Activated CD8-positive, alpha-beta memory T cell treated with anti-CD3 and anti-CD28 coated beads, Interleukin-2, amount 50 U/mL, for 24 hours (primary cell): ENCODE measurements around the gene SPAAR.
"Not testable (repeated sequence)": the region's sequence is repeated elsewhere in the genome, so short reads cannot be mapped to it uniquely, and the experiment has no call there.

Experiments
- DNase-seq: peaks from one replicate; pipeline ENCODE4 v3.0.0-alpha.2; 2020; ENCODE audit errors: extremely low read depth

The SPAAR gene

GRCh38 chr9:35904338-35904737, 5.0 kb upstream of the SPAAR start:
- no peak for DNase-seq

DNA sequence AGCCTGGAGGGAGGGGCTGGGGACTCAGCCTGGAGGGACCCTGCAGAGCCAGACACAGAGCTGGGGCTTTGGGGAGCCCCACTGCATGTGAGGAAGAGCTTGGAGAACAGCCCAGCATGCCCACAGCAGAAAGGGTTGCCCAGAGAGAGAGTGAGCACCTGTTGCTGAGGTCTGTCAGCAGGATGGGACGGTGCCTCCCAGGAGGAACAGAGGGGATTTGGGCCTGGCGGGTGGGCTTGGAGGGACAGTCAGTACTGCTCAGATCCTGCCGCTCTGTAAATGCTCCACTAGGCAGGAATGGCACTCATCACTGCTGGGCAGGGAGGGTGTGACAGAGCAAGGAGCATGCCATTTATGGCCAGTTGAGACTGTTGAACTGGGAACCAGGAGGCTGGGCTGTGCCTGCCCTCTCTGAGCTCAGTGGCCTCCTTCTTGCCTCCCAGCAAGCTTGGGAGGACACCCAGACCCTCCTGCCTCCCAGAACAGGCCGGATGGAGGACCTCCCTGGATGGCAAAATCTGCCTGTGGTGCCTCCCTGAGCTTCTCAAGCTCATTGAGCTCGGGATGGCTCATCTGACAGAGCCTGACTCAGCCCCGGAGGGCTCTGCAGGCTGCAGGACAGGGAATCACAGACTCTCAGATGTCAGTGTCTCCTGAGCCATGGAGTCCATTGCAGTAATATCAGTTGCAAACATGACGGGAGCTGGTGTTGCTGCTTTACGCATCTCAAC, 4.1 kb upstream of the SPAAR start:
- DNase-seq, result no peak

DNA sequence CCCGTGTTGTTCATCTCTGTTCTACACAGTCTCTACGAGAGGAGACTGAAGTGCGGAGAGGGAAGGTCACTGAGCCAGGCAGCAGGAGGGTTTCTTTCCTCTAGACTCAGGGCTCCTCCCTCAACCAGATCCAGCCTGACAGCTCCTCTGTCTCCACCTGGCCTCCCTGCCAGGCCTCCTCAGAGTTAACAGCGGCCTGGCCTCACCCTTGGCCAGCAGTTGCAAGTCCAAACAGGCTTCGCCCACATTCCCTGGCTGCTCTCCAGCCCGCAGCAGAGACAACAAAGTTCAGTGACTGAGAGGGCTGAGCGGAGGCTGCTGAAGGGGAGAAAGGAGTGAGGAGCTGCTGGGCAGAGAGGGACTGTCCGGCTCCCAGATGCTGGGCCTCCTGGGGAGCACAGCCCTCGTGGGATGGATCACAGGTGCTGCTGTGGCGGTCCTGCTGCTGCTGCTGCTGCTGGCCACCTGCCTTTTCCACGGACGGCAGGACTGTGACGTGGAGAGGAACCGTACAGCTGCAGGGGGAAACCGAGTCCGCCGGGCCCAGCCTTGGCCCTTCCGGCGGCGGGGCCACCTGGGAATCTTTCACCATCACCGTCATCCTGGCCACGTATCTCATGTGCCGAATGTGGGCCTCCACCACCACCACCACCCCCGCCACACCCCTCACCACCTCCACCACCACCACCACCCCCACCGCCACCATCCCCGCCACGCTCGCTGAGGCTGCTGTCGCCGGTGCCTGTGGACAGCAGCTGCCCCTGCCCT, 3.2 kb upstream of the SPAAR start, which contains the start of gene HRCT1:
Gene HRCT1 (plus strand): TSS at position 291 of the 768 bp plus-strand sequence. CDS start 86 bp downstream, at position 377.
- no peak for DNase-seq

GRCh38 chr9:35906923-35907699, 2.2 kb upstream of the SPAAR start:
- no peak for DNase-seq

GRCh38 chr9:35907711-35908503, 1.4 kb upstream of the SPAAR start:
- no peak for DNase-seq

DNA sequence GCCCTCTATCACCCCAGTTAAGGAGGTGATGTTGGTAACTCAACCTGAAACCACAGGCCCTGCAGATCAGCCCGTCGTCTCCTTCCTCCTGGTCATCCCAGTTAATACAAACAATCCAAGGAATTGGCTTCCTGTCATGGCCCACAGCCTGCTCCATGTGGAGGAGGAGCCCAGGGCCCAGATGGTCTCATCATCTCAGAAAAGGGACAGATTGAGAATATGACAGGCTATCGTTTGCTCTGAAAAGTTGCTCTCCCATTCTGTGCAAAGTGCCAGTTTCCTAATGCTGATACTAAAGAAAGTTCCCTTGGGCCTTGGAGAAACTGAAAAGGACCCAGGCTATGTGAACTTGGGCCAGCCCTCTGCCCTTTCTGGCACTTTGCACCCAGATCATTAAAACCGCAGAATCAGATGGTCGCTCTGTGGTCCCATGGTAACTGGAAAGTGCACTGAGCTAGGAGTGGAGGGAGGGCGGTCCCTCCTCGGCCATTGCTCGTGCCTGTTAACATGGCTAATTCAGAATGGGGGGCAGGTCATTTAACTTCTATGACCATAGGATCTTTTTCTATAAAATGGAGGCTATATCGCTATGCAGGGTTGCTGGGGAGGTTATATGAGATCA, 675 bp upstream of the SPAAR start:
- no peak for DNase-seq

DNA sequence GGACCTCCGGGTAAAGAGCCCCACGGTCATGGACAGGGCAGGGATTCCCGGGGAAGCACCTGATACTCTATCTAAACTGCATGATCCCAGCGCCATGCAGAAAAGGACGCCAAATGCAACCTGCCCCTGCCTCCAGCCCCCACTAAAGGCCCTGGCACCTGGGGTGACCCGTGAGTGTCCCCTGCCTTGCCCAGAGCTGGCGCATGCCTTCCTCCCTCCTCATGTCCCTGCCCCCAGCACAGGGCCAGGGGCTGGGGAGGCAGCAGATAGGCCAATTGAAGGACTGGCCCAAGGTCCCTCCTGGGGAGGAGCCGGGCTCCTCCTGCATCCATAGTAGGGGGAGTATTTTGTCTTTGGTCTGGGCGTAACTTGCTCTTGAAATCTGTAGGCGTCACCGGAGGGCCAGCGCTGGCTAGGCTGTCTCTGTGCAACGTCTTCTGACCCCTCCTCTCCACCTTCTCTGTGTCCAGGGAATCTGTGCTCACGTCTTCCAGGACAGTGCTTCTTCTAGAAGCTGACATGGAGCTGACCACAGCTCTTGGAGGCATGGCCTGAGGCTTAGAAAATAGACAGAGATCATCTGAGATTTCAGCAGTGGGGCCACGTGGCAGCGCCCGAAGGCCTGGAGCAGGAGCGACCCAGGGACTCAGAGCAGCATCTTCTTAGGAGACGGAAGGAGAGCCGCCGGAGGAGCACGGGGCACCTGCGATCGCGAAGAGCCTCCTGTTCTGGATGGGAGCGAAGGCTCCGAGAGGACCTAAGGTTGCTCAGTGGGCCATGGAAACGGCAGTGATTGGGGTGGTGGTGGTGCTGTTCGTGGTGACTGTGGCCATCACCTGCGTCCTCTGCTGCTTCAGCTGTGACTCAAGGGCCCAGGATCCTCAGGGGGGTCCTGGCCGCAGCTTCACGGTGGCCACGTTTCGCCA, 660 bp downstream of the SPAAR start:
- no peak for DNase-seq

DNA sequence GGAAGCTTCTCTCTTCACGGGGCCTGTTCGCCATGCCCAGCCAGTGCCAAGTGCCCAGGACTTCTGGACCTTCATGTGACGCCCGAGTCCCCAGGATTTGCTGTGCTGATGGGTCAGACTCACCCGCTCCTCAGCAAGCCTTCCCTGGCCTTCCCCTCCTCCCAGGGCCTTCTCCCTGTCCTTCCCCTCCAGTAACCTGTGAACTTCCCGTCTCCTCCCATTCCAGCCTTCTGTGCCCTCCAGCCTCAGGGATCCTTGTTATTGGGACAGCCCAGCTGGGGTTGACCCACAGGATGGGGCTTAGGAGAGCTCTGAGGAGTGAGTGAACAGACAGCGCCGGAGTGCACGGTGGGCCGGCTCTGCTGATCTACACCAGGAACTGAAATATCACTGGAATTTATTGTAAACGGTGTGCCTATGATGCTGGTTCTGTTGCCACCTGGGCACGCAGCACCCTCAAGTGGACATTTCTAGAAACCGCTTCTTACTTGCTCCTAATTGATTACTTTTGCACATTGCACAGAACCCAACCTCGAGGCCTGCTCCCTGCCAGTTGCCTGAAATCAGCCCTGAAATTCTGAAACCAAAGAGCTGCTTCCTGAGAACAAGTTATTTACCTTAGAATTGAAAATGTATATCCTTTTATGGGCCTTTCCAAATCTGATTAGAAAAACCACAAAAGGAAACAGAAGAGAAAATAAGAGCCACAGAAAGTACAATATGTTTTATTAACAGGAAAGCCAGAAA, 1.5 kb downstream of the SPAAR start:
- DNase-seq, result no peak

DNA sequence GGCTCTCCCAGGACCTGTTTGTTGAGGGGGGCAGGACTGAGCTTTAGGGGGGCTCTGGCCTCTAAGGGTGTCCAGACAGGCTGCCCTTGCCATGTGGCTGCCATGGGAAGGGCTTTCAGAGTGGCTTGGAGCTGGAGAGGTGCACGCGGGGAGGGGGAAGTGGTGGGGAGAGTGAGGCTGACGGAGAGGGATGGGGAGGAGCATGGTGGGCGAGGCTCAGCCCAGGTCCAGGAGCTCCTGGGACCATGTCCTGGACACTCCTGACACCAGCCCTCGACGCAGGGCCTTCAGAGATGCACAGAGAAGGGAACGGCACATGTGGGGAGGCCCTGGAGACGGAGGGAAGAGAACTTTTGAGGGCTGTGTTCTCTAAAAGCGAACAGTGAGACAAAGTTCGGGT, 2.4 kb downstream of the SPAAR start:
- DNase-seq, result no peak

DNA sequence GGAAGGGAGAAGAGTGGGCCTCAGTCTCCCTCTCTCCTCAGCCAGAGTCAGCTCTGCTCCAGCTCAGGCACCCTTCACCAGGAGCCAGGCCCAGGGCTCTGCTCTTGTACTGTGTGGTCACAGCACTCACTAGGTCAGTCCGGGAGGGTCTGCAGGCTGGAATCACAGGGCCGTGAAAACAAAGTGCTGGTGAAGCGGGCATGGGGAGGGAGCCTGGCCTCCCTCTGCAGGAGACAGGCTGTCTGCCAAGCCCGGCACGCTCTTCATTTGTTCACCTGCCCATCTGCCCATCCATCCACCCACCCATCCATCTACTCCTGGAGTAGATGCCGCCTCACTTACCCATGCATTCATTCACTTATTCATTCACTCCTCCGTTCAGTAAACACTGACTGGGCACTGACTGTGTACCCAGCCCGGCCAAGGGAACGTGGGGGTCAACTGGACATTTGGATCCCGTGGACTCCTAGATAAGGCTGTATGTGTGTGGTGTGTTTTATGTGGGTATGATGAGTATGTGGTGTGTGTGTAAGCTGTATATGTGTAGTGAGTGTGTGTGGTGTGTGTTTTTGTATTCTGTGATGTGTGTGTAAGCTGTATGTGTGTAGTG, 3.6 kb downstream of the SPAAR start:
- DNase-seq, result no peak

DNA sequence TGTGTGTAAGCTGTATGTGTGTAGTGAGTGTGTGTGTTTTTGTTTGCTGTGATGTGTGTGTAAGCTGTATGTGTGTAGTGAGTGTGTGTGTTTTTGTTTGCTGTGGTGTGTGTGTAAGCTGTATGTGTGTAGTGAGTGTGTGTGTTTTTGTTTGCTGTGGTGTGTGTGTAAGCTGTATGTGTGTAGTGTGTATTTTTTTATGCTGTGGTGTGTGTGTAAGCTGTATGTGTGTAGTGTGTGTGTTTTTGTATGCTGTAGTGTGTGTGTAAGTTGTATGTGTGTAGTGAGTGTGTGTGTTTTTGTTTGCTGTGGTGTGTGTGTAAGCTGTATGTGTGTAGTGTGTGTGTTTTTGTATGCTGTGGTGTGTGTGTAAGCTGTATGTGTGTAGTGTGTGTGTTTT, 4.1 kb downstream of the SPAAR start:
- DNase-seq, result not testable (repeated sequence)

DNA sequence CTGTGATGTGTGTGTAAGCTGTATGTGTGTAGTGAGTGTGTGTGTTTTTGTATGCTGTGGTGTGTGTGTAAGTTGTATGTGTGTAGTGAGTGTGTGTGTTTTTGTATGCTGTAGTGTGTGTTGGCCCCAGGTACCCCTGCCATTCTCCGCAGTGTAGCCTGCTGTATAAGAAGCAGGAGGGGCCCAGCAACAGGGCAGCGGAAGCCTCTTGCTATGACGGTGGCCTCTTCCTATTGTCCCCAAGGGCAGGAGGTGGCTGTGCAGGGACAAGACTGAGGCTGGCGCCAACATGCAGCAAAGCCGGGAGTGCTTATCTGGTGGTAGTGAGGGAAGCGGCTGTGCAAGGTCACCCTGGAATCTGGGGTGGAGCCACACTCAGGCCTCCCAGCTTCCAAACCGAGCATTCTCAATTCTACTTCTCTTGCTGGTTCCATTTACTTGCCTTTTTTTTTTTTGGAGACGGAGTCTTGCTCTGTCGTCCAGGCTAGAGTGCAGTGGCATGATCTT, 5.1 kb downstream of the SPAAR start:
- DNase-seq, result no peak

- DNase-seq, result no peak
Observed at GRCh38 chr9:35915681-35916294, 6.5 kb downstream of the SPAAR start.

GRCh38 chr9:35917261-35917660, 8.0 kb downstream of the SPAAR start:
- no peak for DNase-seq

GRCh38 chr9:35918780-35919179, 9.5 kb downstream of the SPAAR start:
- DNase-seq, result no peak

DNA sequence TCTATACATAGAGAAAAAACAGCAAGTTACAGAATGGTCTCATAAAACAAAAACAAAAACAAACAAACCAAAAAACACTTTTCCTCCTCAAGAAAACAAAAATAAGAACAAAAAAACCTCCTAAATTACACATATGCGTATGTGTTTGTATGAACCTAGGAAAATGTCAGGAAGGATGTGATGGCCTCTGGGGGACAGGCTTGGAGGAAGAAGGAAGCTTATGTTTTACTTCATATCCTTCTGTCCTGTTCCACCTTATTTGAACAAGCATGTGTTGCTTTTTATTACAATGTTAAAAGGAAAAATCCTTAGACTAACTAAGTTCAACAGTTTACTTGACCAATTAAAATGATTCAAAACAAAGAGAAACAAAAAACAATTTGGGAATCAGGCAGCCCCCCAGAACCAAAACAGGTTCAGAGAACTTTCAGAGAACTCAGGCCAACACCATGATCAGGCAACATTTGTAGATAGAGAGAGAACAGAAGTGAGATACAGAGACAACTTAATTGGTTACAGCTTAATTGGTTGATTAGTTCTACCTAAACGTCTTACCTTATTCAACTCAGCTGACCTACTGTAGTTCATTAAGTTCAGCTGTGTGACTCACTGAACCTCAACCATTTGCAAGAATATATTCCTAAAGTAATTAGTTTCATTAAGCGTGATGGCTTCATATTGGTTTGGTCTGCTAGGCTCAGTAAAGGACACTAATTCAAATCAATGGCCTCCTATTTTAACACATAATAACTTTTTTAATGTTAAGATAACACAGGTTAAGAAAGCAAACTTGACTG, 10.1 kb downstream of the SPAAR start:
- DNase-seq, result no peak

DNA sequence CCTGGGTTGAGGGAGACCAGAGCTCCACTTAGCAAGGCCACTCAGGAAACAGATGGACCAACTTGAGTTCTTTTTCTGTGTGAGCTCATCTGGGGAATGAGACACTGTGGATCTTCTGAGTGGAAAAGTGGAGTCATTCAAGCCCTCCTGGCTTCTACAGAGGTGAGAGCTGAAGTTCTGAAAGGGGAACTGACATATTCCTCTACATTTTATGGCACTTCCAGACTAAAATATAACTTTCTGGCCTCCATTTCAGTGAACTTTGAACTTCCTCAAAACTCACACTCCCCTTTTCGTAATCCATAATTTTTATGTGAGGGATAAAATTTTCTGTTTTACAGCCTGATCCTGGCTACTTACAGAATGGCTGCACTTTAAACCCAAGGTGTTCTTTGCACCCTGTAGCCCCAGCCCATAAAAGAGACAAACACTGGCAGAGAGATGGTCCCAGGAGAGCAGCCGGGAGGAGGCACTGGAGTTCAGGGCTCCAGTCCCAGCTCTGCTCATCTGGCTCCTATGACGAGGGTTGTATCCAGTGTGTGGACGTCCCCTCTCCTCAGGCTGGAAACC, 10.8 kb downstream of the SPAAR start:
- no peak for DNase-seq
